Right cardiac atrium (tissue), 5 donors: ENCODE measurements around the gene VIL1. TPM values are rescaled to one million over a fixed set of nuclear protein-coding genes. Genes with fewer than 3 reads are reported as not detected.
A peak's percentile ranks its signal among the peaks of the same experiment; 100 is the strongest.

Source experiments
- ATAC-seq, 2 donors: fragments of 200-7000 bp; cut with Tn5 transposase; one replicate each; pipeline versions ENCODE4 v1.8.0 to v1.9.1; 2020; ENCODE audit warnings: moderate library complexity in 2 of 2, mild to moderate bottlenecking in 1 of 2
- DNase-seq, 3 donors: peaks; one replicate each; pipeline ENCODE4 v3.0.0-alpha.2; 2020
- H3K27ac ChIP-seq: one replicate; pipeline ENCODE4 v1.5.1; 2013; ENCODE audit warnings: mild to moderate bottlenecking, low read length, control low read depth, moderate library complexity
- H3K27me3 ChIP-seq: one replicate; pipeline ENCODE4 v1.6.1; 2013; ENCODE audit not compliant: control insufficient read depth, insufficient read depth
- H3K4me1 ChIP-seq: one replicate; pipeline ENCODE4 v1.6.1; 2013; ENCODE audit warnings: low read length; ENCODE audit not compliant: control insufficient read depth, insufficient read depth
- H3K4me3 ChIP-seq: one replicate; pipeline ENCODE4 v1.5.1; 2013; ENCODE audit warnings: low read length, control low read depth
- H3K9me3 ChIP-seq: one replicate; pipeline ENCODE4 v1.6.1; 2013; ENCODE audit warnings: low read length; ENCODE audit not compliant: control insufficient read depth
- WGBS: extraction: QIAGEN DNeasy Blood & Tissue Kit; methylation state at CpG from one replicate; pipeline ENCODE4 v1.1.7; 2013; 5-methylcytosine and 5-hydroxymethylcytosine counted together
- intact Hi-C, 4 donors: fragments of 100-400 bp; cut with DNase I; formaldehyde crosslinking; loops; one replicate each; pipeline versions ENCODE4 v1.11.0 to v1.14.0; 2022 to 2023
- polyA plus RNA-seq: library from polyadenylated mRNA; stranded (reverse); fragments of 200-250 nt; gene quantifications from one replicate; pipeline ENCODE4 v1.2.3, GENCODE V29; 2013
- total RNA-seq, 4 donors: library from RNA; stranded (reverse); fragmentation: NEBNext Ultra II Directional; extraction: Animal tissue kit (Norgen Biotek cat#: 25700); gene quantifications; one replicate each; pipeline ENCODE4 v1.2.1, GENCODE V29; 2021
- donor health status: healthy with polysubstance abuse.
- donor health status: DM: no; HTN: yes; CAD: no.
- donor health status: DM: no; HTN: no; CAD: no.
- donor health status: DM: no; HTN: yes; CAD: no; lungs with severe emphysema.
- donor health status: DM: yes; HTN: yes; CAD: no.

Gene VIL1
- total and polyA plus RNA-seq, 5 donors = 0.11 TPM; not detected in 4

DNA sequence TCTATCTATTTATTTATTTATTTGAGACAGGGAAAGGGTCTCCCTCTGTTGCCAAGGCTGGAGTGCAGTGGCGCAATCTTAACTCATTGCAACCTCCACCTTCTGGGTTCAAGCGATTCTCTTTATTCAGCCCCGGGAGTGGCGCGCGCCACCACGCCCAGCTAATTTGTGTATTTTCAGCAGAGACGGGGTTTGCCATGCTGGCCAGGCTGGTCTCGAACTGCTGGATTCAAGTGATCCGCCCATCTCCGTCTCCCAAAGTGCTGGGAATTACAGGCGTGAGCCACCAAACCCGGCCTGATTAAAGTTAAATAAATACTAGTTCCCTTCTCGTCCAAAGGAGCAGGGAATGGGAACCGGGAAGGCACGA lies 23.5 kb upstream of the VIL1 start:
- H3K9me3 ChIP-seq = no peaks in the 10 kb centered on the region
- intact Hi-C loops = loop anchor here (5.0 to 10.0 kb wide), 2 partner anchors 101 to 103 kb away; partner anchors contain the start of gene TMBIM1 (in 4 of the 4)
- H3K4me3 ChIP-seq = peak overlapping the region; percentile 21
- H3K27me3 ChIP-seq = no peaks in the 10 kb centered on the region
- no peaks in the 10 kb centered on the region for H3K4me1 ChIP-seq
- DNase-seq (peak in 2 of 3 donors; percentile 62 to 73), ATAC-seq (no peak)
- WGBS = 25% methylated on average over 16 of the region's 16 CpGs
- peak overlapping the region; percentile 92 for H3K27ac ChIP-seq

DNA sequence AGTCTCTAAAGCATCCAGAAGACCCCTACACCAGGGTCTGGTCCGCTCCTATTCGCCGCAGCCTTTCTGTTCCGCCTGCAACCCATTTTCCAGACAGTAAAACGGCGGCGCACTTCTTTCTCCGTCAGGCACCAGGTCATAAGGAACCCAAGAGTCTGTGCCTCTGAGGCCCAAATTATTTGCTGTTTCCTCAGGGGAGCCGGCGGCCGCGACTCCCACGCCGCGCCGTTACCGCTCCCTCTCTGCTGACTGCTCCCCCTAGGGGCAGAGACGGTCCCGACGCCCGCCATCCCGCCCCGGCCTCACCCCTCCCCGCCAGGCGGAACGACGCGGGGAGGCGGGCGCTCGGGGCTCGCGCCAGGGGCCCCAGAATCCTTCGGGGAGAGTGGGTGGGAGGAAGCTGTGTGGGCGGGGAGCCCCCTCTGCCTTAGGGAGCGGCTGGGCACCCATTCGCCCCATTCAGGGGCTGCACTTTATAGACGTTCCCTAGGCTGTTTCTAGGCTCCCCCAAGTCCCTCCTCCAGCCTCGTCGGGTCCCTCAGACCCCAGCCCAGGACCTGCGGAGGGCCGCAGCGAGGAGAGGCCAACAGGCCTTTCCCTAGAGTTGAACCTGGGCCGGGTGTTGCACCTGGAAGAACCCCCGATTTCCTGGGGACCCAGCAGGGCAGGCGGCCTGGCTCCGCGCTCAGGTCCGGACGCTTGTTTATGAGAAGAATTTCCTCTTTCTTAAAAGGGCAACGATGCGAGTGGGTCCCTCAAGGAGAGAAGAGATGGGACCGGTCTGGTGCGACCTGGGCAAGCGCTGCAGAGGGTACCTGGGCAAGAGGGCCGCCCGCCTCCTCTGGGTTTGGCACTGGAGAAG lies 22.9 kb upstream of the VIL1 start:
- no peaks in the 10 kb centered on the region for H3K27me3 ChIP-seq
- intact Hi-C loops = loop anchor here (5.0 to 10.0 kb wide), 2 partner anchors 101 to 104 kb away; partner anchors contain the start of gene TMBIM1 (in 4 of the 4)
- peak overlapping the region; percentile 92 for H3K4me3 ChIP-seq
- WGBS = under 1% methylated on average over 57 of the region's 57 CpGs
- H3K9me3 ChIP-seq = no peaks in the 10 kb centered on the region
- H3K27ac ChIP-seq = peak overlapping the region; percentile 99
- peak; percentile 94 to 98 (median 97) for DNase-seq
- no peaks in the 10 kb centered on the region for H3K4me1 ChIP-seq
- ATAC-seq = peak; percentile 79 to 81

DNA sequence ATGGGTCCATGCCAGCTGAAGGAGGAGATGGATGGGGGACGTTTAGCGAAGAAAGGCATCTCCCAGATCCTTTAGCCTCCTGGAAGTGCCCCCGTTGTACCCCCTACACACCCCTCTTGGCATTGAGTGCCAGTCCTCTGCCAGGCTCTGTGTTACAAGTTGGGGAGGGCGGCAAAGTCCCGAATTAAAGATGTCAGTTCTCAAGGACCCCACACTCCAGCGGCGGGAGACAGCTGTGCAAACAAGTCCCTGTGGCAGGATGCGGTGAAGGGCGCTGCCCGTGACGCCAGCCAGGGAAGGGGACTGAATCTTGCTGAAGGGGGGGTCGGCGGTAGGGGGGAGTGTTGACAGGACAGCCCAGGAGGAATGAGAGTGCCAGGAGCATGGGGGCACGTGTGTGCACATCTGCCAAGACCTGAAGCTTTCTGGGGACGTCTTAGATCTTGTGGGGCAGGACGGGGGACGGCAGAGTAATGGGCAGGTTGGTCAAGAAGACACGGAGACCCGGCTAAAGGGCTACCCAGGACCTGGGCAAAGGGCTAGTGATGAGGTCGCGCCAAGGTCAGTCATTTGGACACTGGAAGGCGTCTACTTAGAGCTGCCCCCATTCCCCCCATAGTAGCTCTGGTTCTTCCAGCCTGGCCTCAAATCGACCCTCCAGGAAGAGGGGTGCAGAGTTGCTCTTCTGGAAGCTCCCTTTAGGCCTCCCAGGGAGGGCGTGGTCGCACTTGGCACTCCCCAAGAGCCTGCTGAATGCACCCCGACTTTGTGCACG lies 22.0 kb upstream of the VIL1 start:
- Histone ChIP-seq H3K27me3 (no peaks in the 10 kb centered on the region), H3K4me1 (peaks cover 3% of the 10 kb centered on the region), H3K4me3 (peak overlapping the region; percentile 92), H3K9me3 (no peaks in the 10 kb centered on the region), H3K27ac (peak overlapping the region; percentile 99)
- ATAC-seq = peak; percentile 6 to 8
- intact Hi-C loops = loop anchor here (5.0 to 10.0 kb wide), 2 partner anchors 102 to 105 kb away; partner anchors contain the start of gene TMBIM1 (in 4 of the 4)
- DNase-seq = peak; percentile 83 to 94 (median 94)
- WGBS = under 1% methylated on average over 27 of the region's 27 CpGs

DNA sequence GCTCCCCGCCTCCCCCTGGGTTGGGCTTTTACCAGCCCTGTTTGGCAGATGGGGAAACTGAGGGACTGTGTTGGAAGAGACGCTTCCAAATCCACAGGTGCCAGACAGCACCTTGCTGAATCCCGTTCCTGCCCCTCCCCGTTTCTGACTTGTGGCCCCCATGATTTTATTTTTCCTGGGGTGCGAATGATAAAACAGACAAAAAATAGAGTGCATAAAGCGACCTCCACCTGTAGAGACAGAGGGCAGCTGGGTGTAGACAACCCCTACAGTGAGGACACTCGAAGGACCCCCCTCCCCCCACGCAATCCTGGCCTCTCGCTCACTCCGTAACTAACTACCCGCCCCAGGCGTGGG lies 21.5 kb upstream of the VIL1 start:
- no peaks in the 10 kb centered on the region for H3K9me3 ChIP-seq
- intact Hi-C loops = loop anchor here (5.0 to 10.0 kb wide), 2 partner anchors 103 to 105 kb away; partner anchors contain the start of gene TMBIM1 (in 4 of the 4)
- no peak for DNase-seq
- H3K27me3 ChIP-seq = no peaks in the 10 kb centered on the region
- H3K4me3 ChIP-seq = peak overlapping the region; percentile 92
- peak in 1 of 2 donors; percentile 12 for ATAC-seq
- peaks cover 3% of the 10 kb centered on the region for H3K4me1 ChIP-seq
- WGBS = 2% methylated on average over 12 of the region's 12 CpGs
- H3K27ac ChIP-seq = peak overlapping the region; percentile 99

DNA sequence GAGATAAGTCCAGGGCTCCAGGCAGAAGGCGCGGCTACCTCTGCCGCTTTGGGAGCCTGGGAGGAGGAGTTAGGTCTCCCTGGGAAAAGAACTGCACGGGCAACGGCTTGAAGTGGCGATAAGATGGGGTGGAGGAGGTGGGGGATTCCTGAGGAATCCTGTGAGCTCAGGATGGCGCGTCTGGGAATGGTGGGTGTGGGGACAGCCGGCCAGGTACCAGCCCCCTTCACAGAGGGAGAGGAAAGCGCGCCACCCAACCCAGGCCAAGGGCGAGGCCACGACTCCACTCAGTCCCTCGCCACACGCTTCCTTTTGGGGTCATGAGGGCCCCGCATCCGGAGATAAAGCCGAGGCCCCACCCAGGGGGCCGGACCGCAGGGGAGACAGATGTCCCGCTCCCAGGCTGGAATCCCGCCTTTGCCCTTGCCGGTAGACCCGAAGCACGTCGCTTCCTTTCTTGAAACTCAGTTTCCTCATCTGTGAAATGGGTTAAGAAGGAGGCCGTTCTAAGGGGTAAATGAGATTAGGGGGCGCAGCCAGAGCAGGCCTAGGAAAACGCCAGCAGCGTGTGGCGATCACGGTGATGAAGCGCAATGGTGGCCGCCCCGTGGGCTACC lies 21.0 kb upstream of the VIL1 start:
- Histone ChIP-seq H3K27me3 (no peaks in the 10 kb centered on the region), H3K27ac (peak overlapping the region; percentile 99), H3K4me1 (peaks cover 3% of the 10 kb centered on the region), H3K9me3 (no peaks in the 10 kb centered on the region), H3K4me3 (peak overlapping the region; percentile 92)
- DNase-seq (peak; percentile 88 to 94 (median 94)), ATAC-seq (peak; percentile 5 to 40)
- WGBS = under 1% methylated on average over 35 of the region's 35 CpGs
- intact Hi-C loops = loop anchor here (5.0 to 10.0 kb wide), 2 partner anchors 103 to 106 kb away; partner anchors contain the start of gene TMBIM1 (in 4 of the 4)

DNA sequence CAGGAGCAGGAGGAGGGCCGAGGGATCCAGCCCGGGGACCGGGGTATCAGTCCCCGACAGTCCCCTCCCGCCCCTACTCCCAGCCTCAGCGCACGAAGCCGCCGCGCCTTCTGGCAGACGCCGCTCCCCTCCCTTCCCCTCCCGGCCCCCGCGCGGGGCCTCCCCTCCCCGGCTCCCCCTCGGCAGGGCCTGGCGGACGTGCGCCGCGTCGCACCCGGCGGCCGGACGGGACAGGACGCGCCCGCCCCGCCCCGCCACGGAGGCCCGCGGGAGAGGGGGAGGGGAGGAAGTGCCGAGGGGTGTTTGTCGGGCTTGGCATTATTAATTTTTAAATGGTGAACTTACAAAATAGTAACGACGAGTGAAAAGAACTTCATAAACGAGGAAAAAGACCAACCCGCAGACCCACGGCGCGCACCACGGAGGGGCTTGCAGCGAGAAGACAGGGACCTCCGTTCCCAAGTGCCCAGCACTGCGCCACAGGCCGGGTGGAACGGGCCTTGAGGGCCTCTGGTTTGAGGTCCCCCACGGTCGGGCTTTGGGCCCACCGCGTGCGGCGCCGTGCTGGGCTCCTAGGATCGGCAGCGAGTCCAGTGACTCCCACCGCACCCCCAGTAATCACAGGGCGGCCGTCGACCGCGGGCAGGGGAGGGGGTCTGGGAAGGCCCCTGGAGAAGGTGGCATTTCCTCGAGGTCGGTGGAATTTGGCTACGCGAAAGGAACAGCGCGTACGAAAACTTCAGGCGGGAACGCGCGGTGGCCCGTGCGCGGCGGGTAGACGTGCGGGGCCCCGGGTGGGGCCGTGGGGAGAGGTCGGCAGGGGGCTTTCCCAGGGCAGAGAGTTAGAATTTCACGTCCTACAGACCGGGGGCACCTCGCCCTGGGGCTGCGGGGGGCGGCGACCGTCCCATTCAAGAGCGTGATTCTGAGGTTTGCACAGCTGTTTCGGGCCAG lies 20.2 kb upstream of the VIL1 start:
- intact Hi-C loops = loop anchor here (5.0 to 10.0 kb wide), 2 partner anchors 104 to 106 kb away; partner anchors contain the start of gene TMBIM1 (in 4 of the 4)
- peak; percentile 53 to 60 for ATAC-seq
- H3K4me1 ChIP-seq = peaks cover 3% of the 10 kb centered on the region
- H3K27ac ChIP-seq = peak overlapping the region; percentile 99
- H3K4me3 ChIP-seq = peak overlapping the region; percentile 92
- no peaks in the 10 kb centered on the region for H3K27me3 ChIP-seq
- peak; percentile 87 to 97 (median 95) for DNase-seq
- under 1% methylated on average over 95 of the region's 95 CpGs for WGBS
- no peaks in the 10 kb centered on the region for H3K9me3 ChIP-seq

DNA sequence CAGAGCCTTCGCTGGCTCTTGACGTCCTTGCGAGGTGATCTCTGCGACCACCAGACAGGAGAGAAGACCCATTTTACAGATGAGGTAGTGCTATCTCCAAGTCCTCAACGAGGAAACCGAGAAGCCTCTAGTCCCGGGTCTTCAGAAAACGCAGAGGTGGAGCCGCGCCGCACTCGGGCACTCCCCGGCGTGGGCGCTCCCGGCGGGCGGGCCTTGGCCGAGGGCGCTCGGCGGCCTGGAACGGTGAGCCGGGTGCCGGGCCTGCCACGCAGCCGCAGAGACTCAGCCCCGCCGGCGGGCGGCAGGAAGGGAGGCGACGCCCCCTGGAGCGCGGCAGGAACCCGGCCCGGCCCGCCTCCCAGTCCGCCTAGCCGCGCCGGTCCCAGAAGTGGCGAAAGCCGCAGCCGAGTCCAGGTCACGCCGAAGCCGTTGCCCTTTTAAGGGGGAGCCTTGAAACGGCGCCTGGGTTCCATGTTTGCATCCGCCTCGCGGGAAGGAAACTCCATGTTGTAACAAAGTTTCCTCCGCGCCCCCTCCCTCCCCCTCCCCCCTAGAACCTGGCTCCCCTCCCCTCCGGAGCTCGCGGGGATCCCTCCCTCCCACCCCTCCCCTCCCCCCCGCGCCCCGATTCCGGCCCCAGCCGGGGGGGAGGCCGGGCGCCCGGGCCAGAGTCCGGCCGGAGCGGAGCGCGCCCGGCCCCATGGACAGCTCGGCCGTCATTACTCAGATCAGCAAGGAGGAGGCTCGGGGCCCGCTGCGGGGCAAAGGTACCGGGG lies 19.3 kb upstream of the VIL1 start, which contains the start of gene CTDSP1:
Gene CTDSP1, plus strand, starts transcription at position 478 of the 776 bp plus-strand sequence. Its CDS starts 223 bp downstream, at position 701.
- peak; percentile 98 to 99 (median 99) for DNase-seq
- no peaks in the 10 kb centered on the region for H3K27me3 ChIP-seq
- H3K4me3 ChIP-seq = peak within 1 kb of the TSS; percentile 92
- H3K4me1 ChIP-seq = peaks cover 3% of the 10 kb centered on the region
- intact Hi-C loops = loop anchor here (5.0 to 10.0 kb wide), 2 partner anchors 105 to 107 kb away; partner anchors contain the start of gene TMBIM1 (in 4 of the 4)
- whole genome bisulfite sequencing = under 1% methylated on average over 76 of the region's 78 CpGs
- H3K27ac ChIP-seq = peak within 1 kb of the TSS; percentile 99
- peak; percentile 65 to 71 for ATAC-seq
- no peaks in the 10 kb centered on the region for H3K9me3 ChIP-seq

DNA sequence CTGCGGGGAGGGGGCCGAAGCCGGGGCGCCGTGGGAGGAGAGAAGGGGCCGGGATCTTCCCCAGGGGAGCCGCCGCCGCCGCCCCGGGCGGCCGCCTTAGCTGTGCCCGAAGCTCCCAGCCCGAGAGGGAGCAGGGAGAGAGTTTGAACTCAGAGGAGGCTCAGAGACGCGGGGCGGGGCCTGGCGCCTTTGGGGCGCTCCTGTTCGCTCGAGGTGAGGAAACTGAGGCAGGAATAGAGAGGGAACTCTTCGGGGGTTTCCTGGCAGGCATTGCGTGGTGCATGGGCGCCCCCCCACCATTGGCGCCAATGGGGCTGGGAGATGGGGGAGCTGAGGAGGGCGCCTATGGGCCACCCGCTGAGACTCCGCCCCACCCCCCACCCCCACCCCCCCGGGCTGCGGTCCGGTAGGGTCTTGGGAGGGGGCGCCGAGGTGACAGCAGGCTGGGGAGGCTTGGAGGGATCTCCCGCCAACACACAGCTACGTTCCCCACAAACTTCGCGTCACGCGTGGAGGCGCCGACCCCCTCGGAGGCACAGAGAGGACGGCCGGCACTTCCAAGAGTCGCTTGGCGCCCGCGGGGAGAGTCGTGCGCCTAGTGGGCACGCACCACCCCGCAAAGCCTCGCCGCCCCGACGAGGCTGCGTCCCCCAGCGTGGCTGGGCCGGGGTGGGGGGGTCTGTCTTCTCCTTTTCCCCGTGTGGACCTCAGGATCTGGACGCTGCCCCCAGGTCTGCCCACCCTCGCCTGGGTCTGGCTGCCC lies 18.6 kb upstream of the VIL1 start:
- DNase-seq (peak; percentile 60 to 86 (median 85)), ATAC-seq (peak in 1 of 2 donors; percentile 1)
- intact Hi-C loops = no loop called here
- H3K27me3 ChIP-seq = no peaks in the 10 kb centered on the region
- H3K4me1 ChIP-seq = peaks cover 3% of the 10 kb centered on the region
- peak overlapping the region; percentile 92 for H3K27ac ChIP-seq
- H3K4me3 ChIP-seq = peak overlapping the region; percentile 92
- no peaks in the 10 kb centered on the region for H3K9me3 ChIP-seq
- under 1% methylated on average over 63 of the region's 63 CpGs for WGBS
